GM19025 (cell line): ENCODE data around the gene ZNF333.

Experiments used
- ATAC-seq: cut with Tn5 transposase; IDR thresholded peaks from one replicate; pipeline ENCODE4 v1.9.1; 2021; ENCODE audit warnings: mild to moderate bottlenecking, low read depth, moderate library complexity; ENCODE audit not compliant: unreplicated experiment

Gene ZNF333

GRCh38 chr19:14689598-14690503 lies at the start of gene ZNF333:
Gene ZNF333 (plus strand): TSS chr19:14690048. CDS start chr19:14693492, 3,444 bp downstream.
- ATAC-seq: peak; percentile 93

GRCh38 chr19:14648506-14648905 lies 41.3 kb upstream of the ZNF333 start:
- ATAC-seq: no peak

- no peak for ATAC-seq
Measured at GRCh38 chr19:14649020-14649419, 40.8 kb upstream of the ZNF333 start.

DNA sequence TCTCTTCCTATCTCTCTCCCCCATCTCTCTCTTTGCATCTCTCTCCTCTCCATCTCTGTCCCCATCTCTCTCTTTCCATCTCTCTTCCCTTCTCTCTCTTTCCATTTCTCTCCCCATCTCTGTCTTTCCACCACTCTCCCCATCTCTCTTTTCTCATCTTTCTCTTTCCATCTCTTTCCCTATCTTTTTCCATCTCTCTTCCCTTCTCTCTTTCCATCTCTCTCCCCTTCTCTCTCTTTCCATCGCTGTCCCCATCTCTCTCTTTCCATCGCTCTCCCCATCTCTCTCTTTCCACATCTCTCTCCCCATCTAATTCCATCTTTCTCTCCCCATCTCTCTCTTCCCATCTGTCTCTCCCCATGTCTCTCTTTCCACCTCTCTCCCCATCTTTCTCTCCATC lies 39.7 kb upstream of the ZNF333 start:
- ATAC-seq: no peak

- ATAC-seq: no peak
Measured at GRCh38 chr19:14654786-14655560, 34.9 kb upstream of the ZNF333 start.

GRCh38 chr19:14655726-14656125 lies 34.1 kb upstream of the ZNF333 start:
- ATAC-seq: no peak

DNA sequence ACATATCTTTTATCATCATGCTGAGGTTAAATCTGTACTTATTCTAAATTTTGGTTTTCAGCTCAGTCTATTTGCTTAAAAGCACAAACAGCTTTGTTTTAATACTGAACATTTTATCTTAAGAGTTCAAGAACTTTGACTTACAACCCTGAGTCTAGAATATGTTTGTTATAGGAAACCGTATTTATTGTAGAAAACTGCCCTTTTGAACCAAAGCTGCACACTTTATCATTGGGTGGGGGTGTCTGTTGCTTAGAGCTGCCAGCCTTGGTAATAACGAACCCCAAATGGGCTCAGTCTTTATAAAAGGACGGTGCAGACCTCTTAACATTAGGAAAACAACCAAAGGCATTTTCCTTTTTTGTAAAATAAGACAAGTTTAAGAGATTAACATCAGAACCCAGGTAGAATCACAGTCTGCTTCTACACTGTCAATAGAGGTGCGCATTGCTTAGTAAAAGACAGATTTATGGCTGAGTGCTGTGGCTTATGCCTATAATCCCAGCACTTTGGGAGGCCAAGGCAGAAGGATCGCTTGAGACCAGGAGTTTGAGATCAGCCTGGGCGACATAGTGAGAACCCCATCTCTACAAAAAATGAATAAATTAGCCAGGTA lies 29.9 kb upstream of the ZNF333 start:
- ATAC-seq: no peak

GRCh38 chr19:14661372-14661924 lies 28.4 kb upstream of the ZNF333 start:
- no peak for ATAC-seq

GRCh38 chr19:14669940-14670339 lies 19.9 kb upstream of the ZNF333 start:
- ATAC-seq: no peak

- ATAC-seq: no peak
Measured at GRCh38 chr19:14670408-14670807, 19.4 kb upstream of the ZNF333 start.

DNA sequence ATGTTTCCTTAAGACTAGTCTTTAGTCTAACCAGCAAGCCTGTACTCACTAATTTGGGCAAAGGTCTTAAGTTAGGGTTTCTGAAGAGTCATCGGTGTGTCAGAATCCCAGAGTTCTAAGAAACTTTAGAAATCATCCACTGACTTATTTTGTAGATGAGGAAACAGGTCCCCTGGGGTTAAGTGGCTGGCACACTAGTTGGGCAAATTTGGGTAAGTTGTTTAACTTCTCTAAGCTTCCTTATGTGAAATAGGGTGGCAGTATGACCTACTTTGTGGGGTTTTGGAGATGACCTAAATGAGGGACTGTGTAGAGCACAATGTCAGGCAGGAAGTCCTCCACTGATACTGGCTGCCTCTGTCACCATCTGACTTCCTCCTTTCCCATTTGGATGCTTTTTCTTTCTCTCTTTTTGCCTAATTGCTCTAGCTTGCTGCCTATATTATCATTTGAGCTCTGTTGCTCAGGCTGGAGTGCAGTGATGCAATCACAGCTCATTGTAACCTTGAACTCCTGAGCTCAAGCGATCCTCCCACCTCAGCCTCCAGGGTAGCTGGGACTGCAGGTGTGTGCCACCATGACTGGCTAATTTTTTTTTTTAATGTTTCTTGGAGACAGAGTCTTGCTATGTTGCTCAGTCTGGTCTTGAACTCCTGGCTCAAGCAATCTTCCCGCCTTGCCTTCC lies 17.5 kb upstream of the ZNF333 start:
- no peak for ATAC-seq

GRCh38 chr19:14673088-14673487 lies 16.8 kb upstream of the ZNF333 start:
- no peak for ATAC-seq

DNA sequence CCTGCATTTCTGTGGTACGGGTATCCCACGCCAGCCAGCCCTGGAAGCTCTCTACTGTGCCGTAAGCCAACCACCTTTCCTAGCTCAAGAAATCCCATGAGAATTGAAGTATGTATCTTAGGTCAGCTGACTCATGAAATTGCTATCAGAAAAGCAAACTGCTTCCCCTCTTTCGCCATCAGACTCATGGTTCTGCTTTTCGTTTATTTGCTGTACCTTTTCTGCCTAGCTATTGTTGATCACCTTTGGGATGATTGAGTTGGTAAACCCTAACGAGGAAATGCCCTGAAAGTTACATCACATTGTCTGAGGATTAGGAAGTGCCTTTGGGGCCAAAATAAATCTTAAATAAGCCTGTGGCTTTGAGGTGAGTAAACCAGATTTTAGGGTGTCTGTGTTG lies 15.1 kb upstream of the ZNF333 start, which contains the start of gene ADGRE3:
TSS of gene ADGRE3 (minus strand) at position 81 of the 400 bp plus-strand sequence. CDS start at position 7, 74 bp downstream.
- no peak for ATAC-seq

DNA sequence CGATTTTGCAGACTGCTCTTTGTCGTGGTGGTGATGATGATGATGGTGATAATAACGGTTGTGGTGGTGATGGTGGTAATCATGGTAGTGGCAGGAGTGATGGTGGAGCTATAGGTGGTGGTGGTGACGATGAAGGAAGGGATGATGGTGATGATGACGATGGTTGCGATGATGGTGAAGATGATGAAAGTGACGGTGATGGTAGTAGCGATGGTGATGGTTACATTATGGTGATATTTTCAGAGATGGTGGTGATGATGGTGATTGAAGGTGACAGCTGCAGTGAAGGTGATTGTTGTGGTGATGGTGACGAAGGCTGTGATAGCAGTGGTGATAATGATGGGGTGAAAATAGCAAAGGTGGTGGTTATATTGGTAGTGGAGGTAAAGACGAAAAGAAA lies 13.1 kb upstream of the ZNF333 start:
- ATAC-seq: no peak

GRCh38 chr19:14677464-14677863 lies 12.4 kb upstream of the ZNF333 start:
- no peak for ATAC-seq

DNA sequence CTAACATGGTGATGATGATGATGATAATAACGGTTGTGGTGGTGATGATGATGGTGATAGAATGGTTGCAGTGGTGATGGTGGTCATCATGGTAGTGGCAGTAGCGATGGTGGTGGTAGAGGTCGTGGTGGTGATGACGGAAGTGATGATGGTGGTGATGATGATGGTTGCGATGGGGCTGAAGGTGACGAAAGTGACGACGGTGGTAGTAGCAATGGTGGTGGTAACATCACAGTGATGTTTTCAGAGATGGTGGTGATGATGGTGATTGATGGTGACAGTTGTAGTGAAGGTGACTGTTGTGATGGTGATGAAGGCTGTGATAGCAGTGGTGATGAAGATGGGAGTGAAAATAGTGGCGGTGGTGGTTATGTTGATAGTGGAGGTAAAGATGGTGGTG lies 11.6 kb upstream of the ZNF333 start:
- ATAC-seq: no peak

- no peak for ATAC-seq
Measured at GRCh38 chr19:14682084-14682483, 7.8 kb upstream of the ZNF333 start.

DNA sequence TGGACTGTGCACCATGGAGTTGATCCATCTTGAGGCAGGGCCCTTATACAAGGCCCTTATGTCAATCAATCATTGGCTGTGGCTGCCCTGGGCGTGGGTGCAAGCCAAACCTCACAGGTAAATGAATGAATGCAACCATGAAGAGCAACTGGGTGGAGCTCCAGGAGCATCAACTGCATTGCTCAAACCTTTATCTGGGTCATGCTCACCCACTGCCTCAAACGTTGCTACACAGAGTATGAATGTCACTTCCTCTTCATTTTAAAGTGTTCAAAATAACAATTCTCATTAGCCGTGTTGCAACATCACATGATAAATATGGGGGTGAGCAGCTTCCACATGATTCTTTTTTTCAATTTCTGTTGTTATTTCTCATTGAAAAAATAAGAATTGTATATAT lies 6.4 kb upstream of the ZNF333 start:
- ATAC-seq: no peak

DNA sequence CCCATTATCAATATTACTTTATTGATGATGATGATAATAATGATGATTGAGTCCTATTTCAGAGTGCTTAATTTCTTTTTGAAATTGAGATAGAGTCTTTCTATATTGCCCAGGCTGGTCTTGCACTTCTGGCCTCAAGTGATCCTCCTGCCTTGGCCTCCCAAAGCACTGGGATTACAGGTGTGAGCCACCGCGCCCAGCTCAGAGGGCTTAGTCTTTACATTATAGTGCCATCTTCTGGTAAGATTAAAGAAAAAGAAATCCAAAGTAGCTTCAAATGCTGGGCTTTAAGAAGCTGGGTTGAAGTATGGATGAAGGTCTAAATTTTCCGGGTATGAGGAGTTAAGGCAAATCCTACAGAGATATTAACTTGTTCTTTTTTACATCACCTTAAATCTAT lies 3.4 kb upstream of the ZNF333 start:
- no peak for ATAC-seq

DNA sequence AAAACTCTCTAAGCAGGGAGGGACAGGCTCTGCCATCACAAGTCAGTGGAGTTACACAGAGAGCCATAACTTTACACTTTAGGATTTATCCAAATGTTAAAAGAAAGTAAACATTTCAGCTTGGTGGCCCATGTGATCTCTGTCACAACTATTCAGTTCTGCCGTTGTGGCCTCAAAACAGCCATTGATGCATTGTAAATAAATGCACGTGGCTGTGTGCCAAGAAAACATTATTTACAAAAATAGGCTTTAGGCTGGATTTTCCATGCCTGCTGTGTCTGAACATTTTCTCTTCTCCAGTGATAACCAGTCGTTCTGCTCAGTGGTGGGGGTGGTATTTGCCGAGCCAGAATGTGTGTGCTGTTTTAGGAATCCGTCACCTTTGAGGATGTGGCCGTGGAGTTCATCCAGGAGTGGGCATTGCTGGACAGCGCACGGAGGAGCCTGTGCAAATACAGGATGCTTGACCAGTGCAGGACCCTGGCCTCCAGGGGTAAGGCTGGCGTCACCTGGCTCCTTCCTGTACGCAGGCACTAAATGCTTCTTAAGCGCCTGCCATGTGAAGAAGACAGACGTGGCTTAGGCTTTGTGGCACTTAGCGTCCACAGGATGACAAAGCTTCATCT lies 4.9 kb downstream of the ZNF333 start:
- ATAC-seq: no peak
